Activated T-cell treated with anti-CD3 and anti-CD28 coated beads, Interleukin-2, amount 50 U/mL, for 4 hours (primary cell): Measurements from ENCODE around the gene PSORS1C2. TPM values are rescaled to one million over a fixed set of nuclear protein-coding genes. Genes with fewer than 3 reads are reported as not detected.

Source experiments
- ATAC-seq, 2 donors: fragments of 200-7000 bp; cut with Tn5 transposase; one replicate each; pipeline ENCODE4 v1.10.0; 2021
- DNase-seq: peaks from one replicate; pipeline ENCODE4 v3.0.0-alpha.2; 2020
- H3K27me3 Mint-ChIP-seq: one replicate; pipeline ENCODE4 v1.8.0; 2021; ENCODE audit warnings: low read depth, mixed read lengths
- H3K36me3 Mint-ChIP-seq: one replicate; pipeline ENCODE4 v1.8.0; 2022; ENCODE audit warnings: mixed read lengths; ENCODE audit not compliant: insufficient read depth
- H3K4me1 Mint-ChIP-seq: one replicate; pipeline ENCODE4 v1.8.0; 2021; ENCODE audit warnings: low read depth, mixed read lengths
- H3K4me3 Mint-ChIP-seq: one replicate; pipeline ENCODE4 v1.8.0; 2021; ENCODE audit warnings: mild to moderate bottlenecking, moderate library complexity, mixed read lengths
- H3K9me3 Mint-ChIP-seq: one replicate; pipeline ENCODE4 v1.8.0; 2021; ENCODE audit warnings: mixed read lengths
- total RNA-seq, 3 donors: library from RNA; stranded (reverse); gene quantifications; one replicate each; pipeline ENCODE4 v1.2.1, GENCODE V29; 2021

PSORS1C2 gene
- total RNA-seq, 3 donors from 2014 or later = not detected

- Mint-ChIP-seq H3K36me3 (peaks cover 6% of the 10 kb centered on the region), H3K4me1 (peaks cover 4% of the 10 kb centered on the region), H3K4me3 (no peak overlapping the region), H3K9me3 (no peaks in the 10 kb centered on the region), H3K27me3 (peaks cover 2% of the 10 kb centered on the region)
- ATAC-seq = no peak
- DNase-seq = no peak
Observed at GRCh38 chr6:31139599-31139998, 733 bp upstream of the PSORS1C2 start.

GRCh38 chr6:31135710-31136109 is 3.2 kb downstream of the PSORS1C2 start:
- DNase-seq (no peak), ATAC-seq (no peak)
- H3K36me3 Mint-ChIP-seq = no peaks in the 10 kb centered on the region
- H3K9me3 Mint-ChIP-seq = no peaks in the 10 kb centered on the region
- H3K4me3 Mint-ChIP-seq = no peak overlapping the region
- H3K4me1 Mint-ChIP-seq = peaks cover 4% of the 10 kb centered on the region
- H3K27me3 Mint-ChIP-seq = peaks cover 2% of the 10 kb centered on the region

DNA sequence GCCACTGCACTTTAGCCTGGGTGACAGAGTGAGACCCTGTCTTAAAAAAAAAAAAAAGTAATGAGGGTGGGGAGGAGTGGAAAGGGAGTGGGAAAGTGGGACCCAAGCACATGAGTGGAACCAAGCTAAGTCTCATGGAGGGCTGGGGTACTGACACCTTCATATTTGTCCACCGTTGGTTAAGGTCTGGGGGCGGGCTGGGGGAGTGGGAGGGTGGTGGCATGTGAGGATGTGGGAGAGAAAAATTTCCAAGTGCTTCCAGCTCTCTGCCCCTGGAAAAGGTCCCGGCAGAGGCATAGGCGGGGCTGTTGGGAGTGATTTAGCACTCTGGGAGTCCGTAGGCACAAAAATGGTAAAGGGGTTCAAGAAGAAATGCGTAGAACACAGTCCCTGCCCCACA is 6.1 kb downstream of the PSORS1C2 start:
- Mint-ChIP-seq H3K27me3 (peaks cover 6% of the 10 kb centered on the region), H3K9me3 (no peaks in the 10 kb centered on the region), H3K36me3 (no peaks in the 10 kb centered on the region), H3K4me3 (no peak overlapping the region), H3K4me1 (peaks cover 9% of the 10 kb centered on the region)
- no peak for ATAC-seq
- no peak for DNase-seq

- Mint-ChIP-seq H3K36me3 (no peaks in the 10 kb centered on the region), H3K27me3 (peaks cover 4% of the 10 kb centered on the region), H3K4me3 (no peak overlapping the region), H3K9me3 (no peaks in the 10 kb centered on the region), H3K4me1 (peaks cover 6% of the 10 kb centered on the region)
- ATAC-seq = no peak
- DNase-seq = no peak
Observed at GRCh38 chr6:31131595-31131994, 7.3 kb downstream of the PSORS1C2 start.

- Mint-ChIP-seq H3K4me1 (peaks cover 6% of the 10 kb centered on the region), H3K4me3 (no peak overlapping the region), H3K36me3 (no peaks in the 10 kb centered on the region), H3K9me3 (no peaks in the 10 kb centered on the region), H3K27me3 (peaks cover 4% of the 10 kb centered on the region)
- ATAC-seq (no peak), DNase-seq (no peak)
Observed at GRCh38 chr6:31130751-31131150, 8.1 kb downstream of the PSORS1C2 start.

DNA sequence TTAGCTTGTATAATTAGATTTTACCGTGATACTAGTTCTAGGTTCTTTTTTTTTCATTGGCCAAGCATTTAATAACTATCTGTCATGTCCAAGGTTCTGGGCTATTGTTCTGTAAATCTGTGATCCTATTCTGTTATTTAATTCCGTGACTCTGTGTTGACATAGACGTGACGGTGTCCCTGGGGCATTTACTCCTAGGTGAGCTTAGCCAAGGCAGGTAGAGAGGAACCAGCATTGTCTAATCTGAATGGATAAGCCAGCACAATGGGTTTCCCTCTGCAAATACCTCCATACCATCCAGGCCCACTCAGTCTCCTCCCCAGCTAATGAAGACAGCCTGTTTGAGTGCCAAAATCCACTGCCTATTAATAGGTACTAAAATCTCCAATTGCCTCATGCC is 9.7 kb downstream of the PSORS1C2 start:
- H3K4me3 Mint-ChIP-seq = no peak overlapping the region
- no peaks in the 10 kb centered on the region for H3K9me3 Mint-ChIP-seq
- ATAC-seq (no peak), DNase-seq (no peak)
- H3K36me3 Mint-ChIP-seq = no peaks in the 10 kb centered on the region
- H3K4me1 Mint-ChIP-seq = peaks cover 6% of the 10 kb centered on the region
- H3K27me3 Mint-ChIP-seq = peaks cover 4% of the 10 kb centered on the region

- H3K9me3 Mint-ChIP-seq = no peaks in the 10 kb centered on the region
- peaks cover 4% of the 10 kb centered on the region for H3K27me3 Mint-ChIP-seq
- no peak overlapping the region for H3K4me3 Mint-ChIP-seq
- H3K4me1 Mint-ChIP-seq = peaks cover 6% of the 10 kb centered on the region
- ATAC-seq (peak in 1 of 2 donors; percentile 78), DNase-seq (peak; percentile 76)
- no peaks in the 10 kb centered on the region for H3K36me3 Mint-ChIP-seq
Observed at GRCh38 chr6:31128093-31128676, 10.7 kb downstream of the PSORS1C2 start.

DNA sequence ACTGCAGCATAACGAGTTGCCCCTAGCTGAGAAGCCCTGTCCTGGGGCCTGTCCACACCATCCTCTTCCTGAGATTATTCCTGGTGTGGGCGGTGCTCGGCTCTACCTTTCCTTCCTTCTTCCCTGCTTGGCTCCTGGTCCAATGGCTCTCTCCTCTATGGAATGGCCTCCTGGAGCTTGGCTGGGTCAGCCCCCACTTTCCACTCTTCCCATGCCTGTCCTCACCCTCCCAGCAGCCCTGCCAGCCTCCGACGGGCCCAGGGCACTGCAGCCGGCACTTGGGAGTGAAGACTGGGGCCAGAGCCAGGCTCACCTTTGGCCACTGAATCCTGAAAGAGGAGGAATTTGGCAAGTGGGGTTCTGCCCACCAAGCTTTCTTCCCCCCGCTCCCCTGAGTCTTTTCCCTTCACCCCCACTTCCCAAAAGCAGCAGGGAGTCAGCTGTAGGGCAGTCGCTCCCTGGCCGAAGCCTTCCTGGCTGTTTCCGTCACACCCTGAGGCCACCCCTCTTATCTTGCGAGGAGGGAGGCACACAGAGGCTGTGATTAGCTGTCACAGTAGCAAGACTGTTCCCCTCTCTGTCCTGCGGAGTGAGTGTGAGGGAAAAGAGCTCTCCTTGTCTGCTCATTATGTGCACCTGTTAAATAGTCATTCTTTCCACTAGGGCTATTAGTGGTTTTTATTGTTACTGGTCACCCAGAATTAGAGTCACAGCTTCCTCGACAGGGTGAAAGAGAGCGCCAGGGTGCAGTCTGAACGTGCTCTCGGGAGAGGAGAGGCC is 12.3 kb downstream of the PSORS1C2 start:
- no peaks in the 10 kb centered on the region for H3K36me3 Mint-ChIP-seq
- no peaks in the 10 kb centered on the region for H3K9me3 Mint-ChIP-seq
- DNase-seq (no peak), ATAC-seq (no peak)
- peaks cover 4% of the 10 kb centered on the region for H3K27me3 Mint-ChIP-seq
- H3K4me3 Mint-ChIP-seq = no peak overlapping the region
- peaks cover 6% of the 10 kb centered on the region for H3K4me1 Mint-ChIP-seq

DNA sequence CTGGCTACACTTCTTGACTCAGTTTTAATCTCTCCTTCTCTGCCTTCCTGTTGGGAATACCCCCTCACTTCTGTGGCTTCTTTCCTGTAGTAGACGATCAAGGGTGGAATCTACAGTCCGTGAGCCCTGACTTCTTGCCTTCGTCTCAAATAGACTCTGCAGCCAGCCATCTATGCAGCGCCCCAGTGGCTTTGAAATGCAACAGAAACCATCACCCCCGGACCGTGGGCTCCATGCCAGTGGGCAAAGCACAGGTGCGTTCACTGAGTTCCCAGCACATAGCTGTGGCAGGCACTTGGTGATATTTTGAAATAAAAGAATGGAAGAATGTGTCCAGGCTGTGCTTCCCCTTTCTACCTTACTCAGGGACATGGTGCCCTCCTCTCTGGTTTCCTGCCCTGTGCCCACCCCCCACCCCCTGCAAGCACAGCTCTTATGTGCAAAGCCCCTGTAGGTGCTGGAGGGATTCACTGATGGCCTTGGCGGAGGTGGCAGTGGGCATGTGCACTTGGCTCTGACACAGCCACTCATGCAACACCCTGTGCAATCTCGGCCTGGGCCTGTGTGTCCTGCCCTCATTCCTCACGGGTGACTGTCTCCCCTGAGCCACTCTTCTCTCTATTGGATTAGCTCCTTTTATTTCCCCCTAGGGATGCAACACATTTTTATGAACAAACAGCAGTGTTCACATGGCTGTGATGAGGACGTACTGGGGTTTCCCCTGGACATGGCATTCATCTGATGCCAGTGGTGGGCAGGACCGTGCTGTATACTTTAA is 13.1 kb downstream of the PSORS1C2 start:
- Mint-ChIP-seq H3K36me3 (no peaks in the 10 kb centered on the region), H3K4me3 (no peak overlapping the region), H3K9me3 (no peaks in the 10 kb centered on the region), H3K27me3 (peaks cover 4% of the 10 kb centered on the region), H3K4me1 (peaks cover 6% of the 10 kb centered on the region)
- ATAC-seq (no peak), DNase-seq (no peak)

- no peak for DNase-seq
- H3K36me3 Mint-ChIP-seq = no peaks in the 10 kb centered on the region
- ATAC-seq = no peak
- peaks cover 4% of the 10 kb centered on the region for H3K27me3 Mint-ChIP-seq
- no peak overlapping the region for H3K4me3 Mint-ChIP-seq
- no peaks in the 10 kb centered on the region for H3K9me3 Mint-ChIP-seq
- H3K4me1 Mint-ChIP-seq = peaks cover 6% of the 10 kb centered on the region
Observed at GRCh38 chr6:31125162-31125561, 13.7 kb downstream of the PSORS1C2 start.

- H3K4me3 Mint-ChIP-seq = no peak overlapping the region
- no peak for DNase-seq
- H3K9me3 Mint-ChIP-seq = no peaks in the 10 kb centered on the region
- peaks cover 3% of the 10 kb centered on the region for H3K27me3 Mint-ChIP-seq
- H3K36me3 Mint-ChIP-seq = no peaks in the 10 kb centered on the region
- peaks cover 3% of the 10 kb centered on the region for H3K4me1 Mint-ChIP-seq
- no peak for ATAC-seq
Observed at GRCh38 chr6:31122791-31123706, 15.8 kb downstream of the PSORS1C2 start.

GRCh38 chr6:31121131-31121790 is 17.6 kb downstream of the PSORS1C2 start:
- Mint-ChIP-seq H3K4me1 (no peaks in the 10 kb centered on the region), H3K4me3 (no peak overlapping the region), H3K36me3 (no peaks in the 10 kb centered on the region), H3K9me3 (no peaks in the 10 kb centered on the region), H3K27me3 (peaks cover 7% of the 10 kb centered on the region)
- ATAC-seq (no peak), DNase-seq (no peak)

DNA sequence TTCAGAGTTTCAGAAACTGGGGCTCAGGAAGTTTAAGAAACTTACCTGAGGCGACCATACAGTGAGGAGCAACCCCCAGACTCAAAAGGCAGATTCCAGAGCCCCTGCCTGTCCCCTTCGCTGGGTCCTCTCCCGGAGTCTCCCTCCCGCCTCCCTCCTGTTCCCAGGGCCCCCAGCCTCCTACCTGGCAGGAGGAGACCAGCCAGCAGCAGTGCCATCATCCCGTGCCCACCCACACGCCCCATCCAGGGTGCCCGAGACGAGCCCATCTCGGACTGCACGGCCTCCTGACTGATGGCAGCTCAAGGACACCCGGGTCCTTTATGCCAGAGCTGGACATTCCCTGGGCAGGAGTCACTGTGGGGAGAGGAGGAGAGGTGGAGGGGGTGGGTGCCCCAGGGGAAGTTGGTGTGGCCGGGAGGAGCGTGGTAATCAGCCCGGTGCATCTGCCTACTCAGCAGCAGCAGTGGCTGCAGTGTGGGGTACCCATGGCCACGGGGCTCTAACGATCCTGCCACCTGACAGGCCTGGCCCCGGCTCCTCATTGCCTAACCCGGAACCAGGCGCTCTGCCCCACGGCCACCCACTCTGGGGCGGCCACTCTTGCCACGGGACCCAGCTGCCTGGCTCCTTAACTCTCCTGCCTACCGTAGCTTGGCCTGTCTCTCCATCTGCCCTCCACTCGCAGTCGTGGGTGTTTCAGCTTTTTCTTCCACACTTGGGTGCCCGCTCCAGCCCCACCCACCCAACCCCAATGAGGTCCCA is 18.5 kb downstream of the PSORS1C2 start, which contains the start of gene CDSN:
CDSN (minus strand) TSS at position 296 of the 765 bp plus-strand sequence; CDS start at position 269, 27 bp downstream.
- ATAC-seq (no peak), DNase-seq (no peak)
- no peaks in the 10 kb centered on the region for H3K36me3 Mint-ChIP-seq
- no peak within 1 kb of the TSS for H3K4me3 Mint-ChIP-seq
- peaks cover 9% of the 10 kb centered on the region for H3K27me3 Mint-ChIP-seq
- H3K9me3 Mint-ChIP-seq = no peaks in the 10 kb centered on the region
- peaks cover under 1% of the 10 kb centered on the region for H3K4me1 Mint-ChIP-seq
